SK-N-MC (cell line): ENCODE data around the gene RNF223.

Experiments
- DNase-seq: peaks from one replicate; pipeline ENCODE4 v3.0.0-alpha.2; 2011; ENCODE audit warnings: low read depth, low spot score
- H3K27ac ChIP-seq: fragments of 200-600 bp; sonication (generic); 2 replicates; pipeline ENCODE4 v1.5.1; 2016; ENCODE audit warnings: mixed run types
- H3K36me3 ChIP-seq: fragments of 200-600 bp; sonication (generic); 2 replicates; pipeline ENCODE4 v1.6.1; 2017; ENCODE audit warnings: antibody characterized with exemption, low read length, mixed read lengths; ENCODE audit not compliant: insufficient read depth
- H3K4me3 ChIP-seq: fragments of 200-600 bp; sonication (generic); 2 replicates; pipeline ENCODE4 v1.5.1; 2016
- H3K9ac ChIP-seq: fragments of 200-600 bp; sonication (generic); 2 replicates; pipeline ENCODE4 v1.8.0; 2017; ENCODE audit warnings: mixed run types, mixed read lengths; ENCODE audit not compliant: insufficient read length
- H3K9me3 ChIP-seq: fragments of 200-600 bp; sonication (generic); 2 replicates; pipeline ENCODE4 v1.6.1; 2017; ENCODE audit warnings: low read depth, mild to moderate bottlenecking, antibody characterized with exemption, low read length, moderate library complexity, mixed read lengths
- EZH2 ChIP-seq: fragments of 200-600 bp; sonication (generic); IDR thresholded peaks from one replicate; pipeline ENCODE4 v1.6.1; 2017; ENCODE audit warnings: antibody characterized with exemption
- FOXP2 ChIP-seq: optimal IDR thresholded peaks from 2 replicates; pipeline ENCODE3; 2011; ENCODE audit warnings: mild to moderate bottlenecking, moderate library complexity; ENCODE audit not compliant: insufficient read depth; ENCODE audit errors: extremely low read length, control extremely low read depth
- POLR2AphosphoS5 ChIP-seq: IDR thresholded peaks from 2 replicates; pipeline ENCODE4 v1.6.1; 2012; ENCODE audit warnings: mild to moderate bottlenecking, low read depth, low read length, borderline replicate concordance

Gene RNF223

GRCh38 chr1:1054099-1054700 lies 19.9 kb downstream of the RNF223 start:
- Histone ChIP-seq H3K9ac (no peak overlapping the region), H3K27ac (no peak overlapping the region), H3K9me3 (no peaks in the 10 kb centered on the region), H3K36me3 (peaks cover 28% of the 10 kb centered on the region; the same call in 1 of the 2 replicates), H3K4me3 (no peak overlapping the region)
- DNase-seq = no peak
- TF ChIP-seq FOXP2 (no peak), POLR2AphosphoS5 (no peak), EZH2 (no peak)

- DNase-seq = no peak
- H3K27ac ChIP-seq = no peak overlapping the region
- no peaks in the 10 kb centered on the region for H3K9me3 ChIP-seq
- H3K9ac ChIP-seq = no peak overlapping the region
- peaks cover 28% of the 10 kb centered on the region; the same call in 1 of the 2 replicates for H3K36me3 ChIP-seq
- H3K4me3 ChIP-seq = no peak overlapping the region
- TF ChIP-seq POLR2AphosphoS5 (no peak), FOXP2 (no peak), EZH2 (no peak)
Measured at GRCh38 chr1:1053682-1054081, 20.4 kb downstream of the RNF223 start.

GRCh38 chr1:1053022-1053421 lies 21.1 kb downstream of the RNF223 start:
- Histone ChIP-seq H3K36me3 (peaks cover 28% of the 10 kb centered on the region; the same call in 1 of the 2 replicates), H3K9me3 (no peaks in the 10 kb centered on the region), H3K9ac (no peak overlapping the region), H3K27ac (no peak overlapping the region), H3K4me3 (no peak overlapping the region)
- DNase-seq = no peak
- no peak for TF ChIP-seq EZH2
- TF ChIP-seq FOXP2 = no peak
- no peak for TF ChIP-seq POLR2AphosphoS5

GRCh38 chr1:1052003-1052840 lies 21.9 kb downstream of the RNF223 start:
- TF ChIP-seq EZH2 = no peak
- no peak for TF ChIP-seq FOXP2
- no peak for TF ChIP-seq POLR2AphosphoS5
- Histone ChIP-seq H3K27ac (no peak overlapping the region), H3K36me3 (peaks cover 33% of the 10 kb centered on the region; the same call in 1 of the 2 replicates), H3K9me3 (no peaks in the 10 kb centered on the region), H3K9ac (no peak overlapping the region), H3K4me3 (no peak overlapping the region)
- no peak for DNase-seq

- no peak overlapping the region for H3K4me3 ChIP-seq
- no peak for DNase-seq
- H3K36me3 ChIP-seq = peaks cover 43% of the 10 kb centered on the region; the same call in 1 of the 2 replicates
- H3K9me3 ChIP-seq = no peaks in the 10 kb centered on the region
- no peak overlapping the region for H3K27ac ChIP-seq
- H3K9ac ChIP-seq = no peak overlapping the region
- TF ChIP-seq POLR2AphosphoS5 (no peak), EZH2 (no peak), FOXP2 (no peak)
Measured at GRCh38 chr1:1051127-1051810, 22.8 kb downstream of the RNF223 start.

- Histone ChIP-seq H3K36me3 (peaks cover 48% of the 10 kb centered on the region; the same call in 1 of the 2 replicates), H3K4me3 (no peak overlapping the region), H3K9ac (no peak overlapping the region), H3K9me3 (no peaks in the 10 kb centered on the region), H3K27ac (no peak overlapping the region)
- DNase-seq = no peak
- no peak for TF ChIP-seq POLR2AphosphoS5
- TF ChIP-seq FOXP2 = no peak
- TF ChIP-seq EZH2 = no peak
Measured at GRCh38 chr1:1050577-1051052, 23.5 kb downstream of the RNF223 start.

- no peaks in the 10 kb centered on the region for H3K9me3 ChIP-seq
- TF ChIP-seq POLR2AphosphoS5 (no peak), EZH2 (no peak), FOXP2 (no peak)
- H3K36me3 ChIP-seq = peaks cover 57% of the 10 kb centered on the region; the same call in 1 of the 2 replicates
Measured at GRCh38 chr1:1049318-1050165, 24.6 kb downstream of the RNF223 start.

More at GRCh38 chr1:1049318-1050165, 24.6 kb downstream of the RNF223 start:
- no peak overlapping the region for H3K27ac ChIP-seq
- no peak overlapping the region for H3K9ac ChIP-seq
- H3K4me3 ChIP-seq = no peak overlapping the region
- DNase-seq = no peak
